K562 (cell line): ENCODE data around the gene HEATR9. TPM values are rescaled to one million over a fixed set of nuclear protein-coding genes. Genes with fewer than 3 reads are reported as not detected.

ENCODE experiments used
- ASH1L ChIP-seq: fragments of 450-650 bp; IDR thresholded peaks from 2 replicates; pipeline ENCODE4 v1.6.1; 2018; ENCODE audit warnings: borderline replicate concordance, mild to moderate bottlenecking, low read depth; ENCODE audit not compliant: partially characterized antibody
- BMI1 ChIP-seq: fragments of 150-350 bp; IDR thresholded peaks from 2 replicates; pipeline ENCODE4 v1.6.1; 2014; ENCODE audit warnings: low read length
- CREM ChIP-seq: IDR thresholded peaks from 2 replicates; pipeline ENCODE4 v1.6.1; 2014; ENCODE audit warnings: antibody characterized with exemption, low read depth
- DPF2 ChIP-seq: fragments of 450-650 bp; IDR thresholded peaks from 2 replicates; pipeline ENCODE4 v1.6.1; 2016
- IRF2 ChIP-seq: sonication (generic); formaldehyde crosslinking; IDR thresholded peaks from 2 replicates; pipeline ENCODE4 v1.8.1; 2022; ENCODE audit warnings: mild to moderate bottlenecking, missing genetic modification reagents
- JUN ChIP-seq, 2 experiments: sonication (generic) in 1 of 2; formaldehyde crosslinking in 1 of 2; IDR thresholded peaks; 2 replicates each; pipeline versions ENCODE4 v1.6.1 to v1.8.0; 2012 to 2022; ENCODE audit warnings: borderline replicate concordance in 2 of 2, mild to moderate bottlenecking in 2 of 2, improper control_type of control experiment in 1 of 2, low read depth in 1 of 2, low read length in 1 of 2, missing genetic modification reagents in 1 of 2
- KAT7 ChIP-seq: sonication (generic); formaldehyde crosslinking; IDR thresholded peaks from 2 replicates; pipeline ENCODE4 v1.8.0; 2022; ENCODE audit warnings: missing genetic modification reagents, mild to moderate bottlenecking, borderline replicate concordance
- KDM1A ChIP-seq, 2 experiments: fragments of 450-650 bp; IDR thresholded peaks; 2 replicates each; pipeline ENCODE4 v1.6.1; 2016; ENCODE audit warnings: mild to moderate bottlenecking in 2 of 2
- NFIX ChIP-seq: fragments of 250-450 bp; sonication (Bioruptor Pico); IDR thresholded peaks from 2 replicates; pipeline ENCODE4 v1.4.0; 2020; ENCODE audit warnings: low read depth, mild to moderate bottlenecking, moderate library complexity
- NR4A1 ChIP-seq, 2 experiments: fragments of 250-450 bp in 1 of 2; fragments of 450-650 bp in 1 of 2; sonication (Bioruptor Pico) in 1 of 2; IDR thresholded peaks; 2 replicates each; pipeline versions ENCODE4 v1.4.0 to v1.6.1; 2016 to 2020; ENCODE audit warnings: mild to moderate bottlenecking in 2 of 2, missing compliant biosample characterization in 1 of 2, missing genetic modification characterization in 1 of 2, moderate library complexity in 1 of 2
- RBM15 ChIP-seq: fragments of 200-400 bp; formaldehyde crosslinking; IDR thresholded peaks from 2 replicates; pipeline ENCODE4 v1.6.1; 2018; ENCODE audit warnings: mild to moderate bottlenecking, low read length, moderate library complexity; ENCODE audit not compliant: insufficient read depth
- RFX1 ChIP-seq: fragments of 450-650 bp; IDR thresholded peaks from 2 replicates; pipeline ENCODE4 v1.6.1; 2016; ENCODE audit warnings: mild to moderate bottlenecking, moderate library complexity
- SIN3A ChIP-seq, 2 experiments: fragments of 150-350 bp in 1 of 2; IDR thresholded peaks; 2 replicates each; pipeline ENCODE4 v1.6.1; 2011 to 2016; ENCODE audit warnings: borderline replicate concordance in 2 of 2, low read depth in 2 of 2, low read length in 2 of 2, mild to moderate bottlenecking in 2 of 2, moderate library complexity in 2 of 2; ENCODE audit not compliant: control insufficient read depth in 1 of 2
- SRSF1 ChIP-seq: fragments of 200-400 bp; formaldehyde crosslinking; IDR thresholded peaks from 2 replicates; pipeline ENCODE4 v1.6.1; 2017; ENCODE audit warnings: mild to moderate bottlenecking, low read depth, low read length, moderate library complexity
- SRSF3 ChIP-seq: fragments of 200-400 bp; formaldehyde crosslinking; IDR thresholded peaks from 2 replicates; pipeline ENCODE4 v1.6.1; 2016; ENCODE audit warnings: mild to moderate bottlenecking, low read length, moderate library complexity; ENCODE audit not compliant: insufficient read depth
- TAF9B ChIP-seq: fragments of 450-650 bp; IDR thresholded peaks from 2 replicates; pipeline ENCODE4 v1.6.1; 2018; ENCODE audit warnings: mild to moderate bottlenecking; ENCODE audit not compliant: partially characterized antibody
- TRIM24 ChIP-seq, 2 experiments: fragments of 450-650 bp; IDR thresholded peaks; 2 replicates each; pipeline ENCODE4 v1.6.1; 2016
- ZNF384 ChIP-seq: IDR thresholded peaks from 2 replicates; pipeline ENCODE4 v1.6.1; 2012; ENCODE audit warnings: low read depth, low read length, improper control_type of control experiment
- polyA plus RNA-seq, 8 experiments: library from polyadenylated mRNA; depleted of rRNA in 4 of 8; stranded (reverse) in 5 of 8; unstranded in 3 of 8; fragments of >200 nt; fragmentation: Nextera tagmentation in 2 of 8; fragmentation: Illumina TruSeq in 1 of 8; extraction: Ambion mirVana in 2 of 8; extraction: Trizol in 1 of 8; gene quantifications; 2 replicates each; pipeline versions ENCODE4 v1.2.1 to v1.2.3, GENCODE V29; 2011 to 2014; ENCODE audit warnings: inconsistent platforms in 1 of 8, missing spikeins in 1 of 8
- total RNA-seq, 7 experiments: library from RNA; depleted of rRNA in 6 of 7; stranded (reverse); fragments of >200 nt in 6 of 7; fragmentation: Illumina TruSeq in 2 of 7; extraction: Trizol in 2 of 7; gene quantifications; 2 replicates each; pipeline versions ENCODE4 v1.2.1 to v1.2.3, GENCODE V29; 2011 to 2021; ENCODE audit warnings: low replicate concordance in 1 of 7
- TF ChIP-seq, protein P1 (sequence below): fragments of 450-650 bp; formaldehyde crosslinking; IDR thresholded peaks from 2 replicates; pipeline ENCODE4 v1.4.0; 2022; ENCODE audit warnings: mild to moderate bottlenecking, moderate library complexity
- TF ChIP-seq, protein P2 (sequence below): sonication (generic); formaldehyde crosslinking; IDR thresholded peaks from 2 replicates; pipeline ENCODE4 v1.9.0; 2022; ENCODE audit warnings: mild to moderate bottlenecking, missing genetic modification reagents

HEATR9 gene
- total and polyA plus RNA-seq, 9 of the 15 experiments (the other 6 are each of a cell fraction or from before 2014, with no cell fraction given), result not detected

DNA sequence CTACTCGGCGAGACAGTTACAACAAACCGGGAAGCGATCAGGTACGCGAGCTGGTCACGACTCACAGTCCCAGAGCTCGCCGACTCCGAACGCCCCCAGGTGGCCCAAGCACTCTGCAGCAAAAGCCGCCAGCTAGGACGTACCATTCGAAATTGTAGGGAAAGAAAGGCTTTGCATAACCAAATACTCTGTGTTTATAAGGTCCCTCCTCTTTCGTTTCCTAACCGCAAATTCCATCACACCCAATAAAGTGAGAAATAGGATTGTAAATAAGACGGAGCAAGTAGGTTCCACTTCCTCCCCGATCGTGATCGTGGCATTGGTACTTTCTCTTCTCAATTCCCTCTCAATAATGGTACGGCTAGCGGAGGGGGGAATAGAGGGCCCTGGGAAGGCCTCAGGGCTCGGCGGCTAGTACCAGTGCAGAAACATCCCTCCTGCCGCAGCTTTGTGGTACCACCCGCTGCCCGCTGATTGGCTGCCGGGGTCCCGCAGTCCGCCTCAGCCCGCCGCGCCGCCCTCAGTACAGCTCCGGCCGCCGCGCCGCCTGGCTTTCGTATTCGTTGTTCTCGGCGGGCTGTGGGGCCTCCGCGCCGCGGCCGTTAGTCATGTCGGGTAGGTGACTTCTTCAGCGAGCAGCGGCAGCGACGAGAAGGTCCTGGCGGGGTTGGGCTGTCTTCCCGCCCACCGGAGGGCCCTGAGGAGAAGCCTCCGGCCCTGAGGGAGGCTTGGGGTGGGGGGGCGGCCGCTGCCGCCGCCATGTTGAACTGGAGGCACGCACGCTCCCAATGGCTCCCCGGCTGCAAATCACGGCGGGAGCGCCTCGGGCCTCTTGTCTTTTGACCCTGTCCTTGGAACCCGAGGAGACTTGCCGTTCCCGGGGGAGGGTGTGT, 59.5 kb downstream of the HEATR9 start, which contains the start of gene TAF15 (continued):
- TF ChIP-seq IRF2 (no peak), SRSF3 (no peak), ZNF384 (no peak), BMI1 (no peak), CREM (peak; percentile 66), KAT7 (CRISPR knock-in tag) (no peak), TAF9B (peak; percentile 97), SRSF1 (0 out of 2 replicates have a peak, but pooled peaks have one; percentile 54), JUN (IDR thresholded peaks at IDR 0.05; ENCODE audit: borderline replicate concordance, low read depth, low read length) (no peak), JUN (CRISPR knock-in tag; IDR thresholded peaks at IDR 0.05; ENCODE audit: borderline replicate concordance) (no peak), DPF2 (peak; percentile 57; the same call in 1 of the 2 replicates), TRIM24 (IDR thresholded peaks at IDR 0.05) (no peak), NR4A1 (CRISPR knock-in tag; IDR thresholded peaks at IDR 0.05) (no peak), NR4A1 (tag; IDR thresholded peaks at IDR 0.05) (no peak), KDM1A (IDR thresholded peaks at IDR 0.05) (peak in 1 of 2 experiments; percentile 30; a peak in 1 of 4 replicates), NFIX (CRISPR knock-in tag) (no peak), RFX1 (no peak), RBM15 (no peak), ASH1L (peak; percentile 93), SIN3A (IDR thresholded peaks at IDR 0.05; ENCODE audit: borderline replicate concordance in 2 of 2, control insufficient read depth in 1 of 2, low read depth in 2 of 2, low read length in 2 of 2) (peak; percentile 59 to 65; a peak in 2 of 4 replicates)
- TF ChIP-seq, protein P1, sequence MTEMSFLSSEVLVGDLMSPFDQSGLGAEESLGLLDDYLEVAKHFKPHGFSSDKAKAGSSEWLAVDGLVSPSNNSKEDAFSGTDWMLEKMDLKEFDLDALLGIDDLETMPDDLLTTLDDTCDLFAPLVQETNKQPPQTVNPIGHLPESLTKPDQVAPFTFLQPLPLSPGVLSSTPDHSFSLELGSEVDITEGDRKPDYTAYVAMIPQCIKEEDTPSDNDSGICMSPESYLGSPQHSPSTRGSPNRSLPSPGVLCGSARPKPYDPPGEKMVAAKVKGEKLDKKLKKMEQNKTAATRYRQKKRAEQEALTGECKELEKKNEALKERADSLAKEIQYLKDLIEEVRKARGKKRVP, result peak; percentile 50; the same call in 1 of the 2 replicates
- TF ChIP-seq, protein P2, sequence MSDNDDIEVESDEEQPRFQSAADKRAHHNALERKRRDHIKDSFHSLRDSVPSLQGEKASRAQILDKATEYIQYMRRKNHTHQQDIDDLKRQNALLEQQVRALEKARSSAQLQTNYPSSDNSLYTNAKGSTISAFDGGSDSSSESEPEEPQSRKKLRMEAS (CRISPR knock-in tag), result no peak; the same call in 1 of the 2 replicates
